Measurements from ENCODE around the gene DSCAML1.

DNA sequence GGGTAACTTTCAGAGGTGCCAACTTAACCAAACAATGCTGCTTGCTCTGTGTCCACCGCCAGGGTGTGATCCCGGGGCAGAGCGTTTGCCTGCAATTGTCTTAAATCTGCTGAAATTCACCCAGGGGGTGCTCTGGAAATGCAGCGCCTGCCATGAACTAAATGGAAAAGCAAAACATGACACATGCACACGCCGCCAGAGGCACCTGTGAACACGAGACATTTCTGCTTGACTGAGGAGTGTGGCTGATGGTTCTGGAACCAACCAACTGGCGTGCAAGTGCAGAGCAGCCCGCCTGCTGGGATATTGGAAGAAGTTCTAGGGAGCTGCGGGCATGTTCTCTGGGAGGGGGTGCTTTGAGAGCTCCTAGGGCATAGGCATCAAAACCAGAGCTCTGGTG, 30.4 kb downstream of the DSCAML1 start:
- TF ChIP-seq POLR2A (IDR thresholded peaks at IDR 0.05): no peak
- no peak for TF ChIP-seq CTCF (IDR thresholded peaks at IDR 0.05)

Data from testis (tissue), 2 donors.